Testis (tissue), 2 donors: Measurements from ENCODE around the gene TSLP.

Experiments used
- POLR2A ChIP-seq: fragments of 450-650 bp; IDR thresholded peaks from one replicate; pipeline ENCODE4 v1.6.1; 2017; ENCODE audit warnings: antibody characterized with exemption, mild to moderate bottlenecking, moderate library complexity
- TF ChIP-seq, protein P1 (sequence below), 3 experiments: fragments of 450-650 bp in 2 of 3; fragments of 200-600 bp in 1 of 3; sonication (generic) in 1 of 3; IDR thresholded peaks; one replicate each; pipeline ENCODE4 v1.5.1; 2016 to 2019; ENCODE audit warnings: antibody characterized with exemption in 3 of 3, mild to moderate bottlenecking in 2 of 3, moderate library complexity in 1 of 3

DNA sequence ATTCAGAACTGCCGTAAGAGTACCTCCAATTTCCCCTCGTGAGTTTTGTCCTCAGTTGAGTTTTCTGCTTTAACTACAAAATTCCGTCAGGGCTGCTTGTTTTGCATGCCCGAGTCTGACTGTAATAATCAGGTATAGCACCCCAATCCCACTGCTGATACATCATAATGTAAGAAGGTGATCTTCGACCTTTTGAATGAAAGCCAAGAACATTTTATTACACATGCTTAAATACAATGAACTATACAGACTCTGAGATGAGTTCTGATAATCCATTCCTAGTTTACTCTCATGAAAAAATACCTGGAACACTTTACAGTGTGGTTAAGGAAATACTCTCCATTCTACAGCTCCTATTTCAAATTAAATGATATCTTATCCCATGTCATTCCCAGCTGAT, 49.2 kb upstream of the TSLP start:
- TF ChIP-seq, protein P1, sequence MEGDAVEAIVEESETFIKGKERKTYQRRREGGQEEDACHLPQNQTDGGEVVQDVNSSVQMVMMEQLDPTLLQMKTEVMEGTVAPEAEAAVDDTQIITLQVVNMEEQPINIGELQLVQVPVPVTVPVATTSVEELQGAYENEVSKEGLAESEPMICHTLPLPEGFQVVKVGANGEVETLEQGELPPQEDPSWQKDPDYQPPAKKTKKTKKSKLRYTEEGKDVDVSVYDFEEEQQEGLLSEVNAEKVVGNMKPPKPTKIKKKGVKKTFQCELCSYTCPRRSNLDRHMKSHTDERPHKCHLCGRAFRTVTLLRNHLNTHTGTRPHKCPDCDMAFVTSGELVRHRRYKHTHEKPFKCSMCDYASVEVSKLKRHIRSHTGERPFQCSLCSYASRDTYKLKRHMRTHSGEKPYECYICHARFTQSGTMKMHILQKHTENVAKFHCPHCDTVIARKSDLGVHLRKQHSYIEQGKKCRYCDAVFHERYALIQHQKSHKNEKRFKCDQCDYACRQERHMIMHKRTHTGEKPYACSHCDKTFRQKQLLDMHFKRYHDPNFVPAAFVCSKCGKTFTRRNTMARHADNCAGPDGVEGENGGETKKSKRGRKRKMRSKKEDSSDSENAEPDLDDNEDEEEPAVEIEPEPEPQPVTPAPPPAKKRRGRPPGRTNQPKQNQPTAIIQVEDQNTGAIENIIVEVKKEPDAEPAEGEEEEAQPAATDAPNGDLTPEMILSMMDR (IDR thresholded peaks at IDR 0.05): no peak
- TF ChIP-seq POLR2A: no peak
